Activated naive CD4-positive, alpha-beta T cell (primary cell): Measurements from ENCODE around the gene GOLPH3L.
"Not testable (repeated sequence)": the region's sequence is repeated elsewhere in the genome, so short reads cannot be mapped to it uniquely, and the experiment has no call there.

Source experiments
- DNase-seq, 4 experiments: peaks; one replicate each; lab custom pipeline; 2025; lab: John Stamatoyannopoulos, UW

GOLPH3L gene

DNA sequence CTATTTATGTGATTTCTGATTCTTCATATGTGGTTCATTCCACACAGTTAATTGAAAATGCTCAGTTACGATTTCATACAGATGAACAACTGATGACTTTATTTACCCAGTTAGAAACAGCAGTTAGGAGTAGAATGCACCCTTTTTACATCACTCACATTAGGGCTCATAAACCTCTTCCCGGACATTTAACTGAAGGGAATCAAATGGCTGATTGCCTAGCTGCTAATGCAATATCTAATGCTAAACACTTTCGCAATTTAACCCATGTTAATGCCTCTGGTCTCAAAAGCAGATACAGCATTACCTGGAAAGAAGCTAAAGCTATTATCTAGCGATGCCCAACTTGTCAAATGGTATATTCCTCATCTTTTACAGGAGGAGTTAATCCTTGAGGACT, 39.9 kb downstream of the GOLPH3L start:
- not testable (repeated sequence) for DNase-seq

DNA sequence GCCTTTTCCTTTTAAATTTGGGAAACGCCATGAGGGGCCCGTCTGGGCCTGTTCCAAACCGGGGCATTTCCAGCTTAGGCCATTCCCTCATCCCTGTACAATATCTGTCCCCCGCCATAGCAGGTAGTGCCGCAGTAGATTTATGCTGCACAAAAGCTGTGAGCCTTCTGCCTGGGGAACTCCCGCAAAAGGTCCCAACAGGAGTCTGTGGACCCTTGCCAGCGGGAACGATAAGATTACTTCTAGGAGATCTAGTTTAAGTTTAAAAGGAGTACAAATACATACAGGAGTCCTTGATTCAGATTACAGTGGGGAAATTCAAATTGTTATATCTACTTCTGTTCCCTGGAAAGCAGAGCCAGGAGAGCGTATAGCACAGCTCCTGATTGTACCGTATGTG, 42.3 kb downstream of the GOLPH3L start:
- not testable (repeated sequence) for DNase-seq

DNA sequence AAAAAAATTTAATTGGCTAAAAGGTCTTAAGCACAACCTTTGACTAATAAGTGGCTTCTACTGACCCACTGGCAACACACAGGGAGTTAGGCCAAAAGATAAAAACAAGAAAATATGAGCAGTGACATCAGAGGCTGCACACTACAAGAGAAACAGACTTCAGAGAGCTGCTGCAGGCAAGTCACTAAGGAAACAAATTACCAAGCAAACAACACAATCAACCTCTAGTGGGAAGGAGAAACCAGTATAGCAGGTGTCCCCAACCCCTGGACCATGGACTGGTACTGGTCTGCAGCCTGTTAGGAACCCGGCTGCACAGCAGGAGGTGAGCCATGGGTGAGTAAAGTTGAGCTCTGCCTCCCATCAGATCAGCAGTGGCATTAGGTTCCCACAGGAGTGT, 46.8 kb downstream of the GOLPH3L start:
- no peak for DNase-seq

DNA sequence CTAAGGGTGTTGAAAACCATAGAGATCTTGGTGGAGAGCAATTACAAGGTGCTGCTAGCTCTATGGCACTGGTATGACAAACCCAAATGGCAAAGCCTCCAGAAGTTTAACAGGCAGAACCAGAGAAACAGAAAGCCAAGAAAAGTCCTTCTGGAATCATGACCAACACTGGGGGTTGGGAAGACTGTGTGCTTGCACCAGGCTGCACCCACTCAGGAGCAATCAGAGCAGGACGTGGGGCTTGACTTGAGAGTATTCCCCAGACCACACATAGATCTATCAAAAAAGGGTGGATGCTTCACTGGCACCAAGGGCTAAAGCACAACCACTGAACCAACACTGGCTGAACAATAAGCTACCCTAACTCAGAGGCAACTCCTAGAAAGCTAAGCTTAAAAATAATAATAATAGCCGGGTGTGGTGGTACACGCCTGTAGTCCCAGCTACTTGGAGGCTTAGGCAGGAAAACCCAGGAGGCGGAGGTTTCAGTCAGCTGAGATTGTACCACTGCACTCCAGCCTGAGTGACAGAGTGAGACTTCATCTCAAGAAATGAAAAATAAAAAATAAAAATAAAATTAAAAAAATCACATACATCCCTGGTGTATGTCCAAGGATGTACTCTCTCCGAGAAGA, 47.4 kb downstream of the GOLPH3L start:
- no peak for DNase-seq

DNA sequence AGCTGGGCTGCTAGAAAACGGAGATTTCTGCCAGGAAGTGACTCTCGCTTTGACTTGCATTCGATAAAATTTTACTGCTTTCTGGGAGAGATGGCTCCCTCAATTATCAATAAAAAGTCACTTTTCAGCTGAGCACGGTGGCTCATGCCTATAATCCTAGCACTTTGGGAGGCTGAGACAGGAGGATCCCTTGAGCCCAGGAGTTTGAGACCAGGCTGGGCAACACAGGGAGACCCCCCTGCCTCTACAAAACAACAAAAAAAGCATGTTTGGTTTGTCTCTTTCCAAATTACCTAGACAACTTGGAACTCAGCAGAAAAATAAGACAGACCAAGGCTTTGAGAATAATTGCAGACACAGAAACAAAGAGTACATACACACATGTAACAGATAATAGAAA, 54.7 kb downstream of the GOLPH3L start:
- DNase-seq, result no peak

DNA sequence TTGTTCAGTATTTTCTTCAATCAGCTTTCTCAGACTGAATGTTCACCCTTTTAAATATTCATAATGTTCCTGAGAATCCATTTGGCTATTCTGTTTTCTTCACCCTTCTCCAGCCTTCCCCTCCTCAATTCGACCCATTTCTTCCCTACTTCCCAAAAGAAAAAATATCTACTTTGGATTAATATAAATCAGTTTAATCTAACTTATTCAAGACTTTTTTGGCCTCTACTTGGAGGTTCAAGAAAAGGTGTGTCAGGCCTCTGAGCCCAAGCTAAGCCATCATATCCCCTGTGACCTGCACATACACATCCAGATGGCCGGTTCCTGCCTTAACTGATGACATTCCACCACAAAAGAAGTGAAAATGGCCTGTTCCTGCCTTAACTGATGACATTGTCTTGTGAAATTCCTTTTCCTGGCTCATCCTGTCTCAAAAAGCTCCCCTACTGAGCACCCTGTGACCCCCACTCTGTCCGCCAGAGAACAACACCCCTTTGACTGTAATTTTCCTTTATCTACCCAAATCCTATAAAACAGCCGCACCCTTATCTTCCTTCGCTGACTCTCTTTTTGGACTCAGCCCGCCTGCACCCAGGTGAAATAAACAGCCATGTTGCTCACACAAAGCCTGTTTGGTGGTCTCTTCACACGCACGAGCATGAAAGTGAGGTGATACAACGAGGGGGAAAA, 55.7 kb downstream of the GOLPH3L start:
- not testable (repeated sequence) for DNase-seq

DNA sequence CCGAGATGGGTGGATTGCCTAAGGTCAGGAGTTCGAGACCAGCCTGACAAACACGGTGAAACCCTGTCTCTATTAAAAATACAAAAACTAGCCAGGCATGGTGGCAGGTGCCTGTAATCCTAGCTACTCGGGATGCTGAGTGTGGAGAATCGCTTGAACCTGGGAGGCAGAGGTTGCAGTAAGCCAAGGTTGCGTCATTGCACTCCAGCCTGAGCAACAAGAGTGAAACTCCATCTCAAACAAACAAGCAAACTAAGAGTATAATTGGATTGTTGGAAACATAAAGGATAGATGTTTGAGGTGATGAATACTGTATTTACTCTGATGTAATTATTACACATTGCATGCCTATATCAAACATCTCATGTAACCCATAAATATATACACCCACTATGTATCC, 58.5 kb downstream of the GOLPH3L start:
- DNase-seq, result not testable (repeated sequence)

DNA sequence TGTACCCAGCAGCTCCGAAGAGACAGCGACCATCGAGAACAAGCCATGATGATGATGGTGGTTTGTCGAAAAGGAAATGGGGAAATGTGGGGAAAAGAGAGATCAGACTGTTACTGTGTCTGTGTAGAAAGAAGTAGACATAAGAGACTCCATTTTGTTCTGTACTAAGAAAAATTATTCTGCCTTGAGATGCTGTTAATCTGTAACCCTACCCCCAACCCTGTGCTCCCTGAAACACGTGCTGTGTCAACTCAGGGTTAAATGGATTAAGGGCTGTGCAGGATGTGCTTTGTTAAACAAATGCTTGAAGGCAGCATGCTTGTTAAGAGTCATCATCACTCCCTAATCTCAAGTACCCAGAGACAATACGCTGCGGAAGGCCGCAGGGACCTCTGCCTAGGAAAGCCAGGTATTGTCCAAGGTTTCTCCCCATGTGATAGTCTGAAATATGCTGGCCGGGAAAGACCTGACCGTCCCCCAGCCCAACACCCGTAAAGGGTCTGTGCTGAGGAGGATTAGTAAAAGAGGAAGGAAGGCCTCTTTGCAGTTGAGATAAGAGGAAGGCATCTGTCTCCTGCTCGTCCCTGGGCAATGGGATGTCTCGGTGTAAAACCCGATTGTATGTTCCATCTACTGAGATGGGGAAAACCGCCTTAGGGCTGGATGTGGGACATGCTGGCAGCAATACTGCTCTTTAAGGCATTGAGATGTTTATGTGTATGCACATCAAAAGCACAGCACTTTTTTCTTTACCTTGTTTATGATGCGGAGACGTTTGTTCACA, 61.9 kb downstream of the GOLPH3L start:
- DNase-seq, result not testable (repeated sequence)

DNA sequence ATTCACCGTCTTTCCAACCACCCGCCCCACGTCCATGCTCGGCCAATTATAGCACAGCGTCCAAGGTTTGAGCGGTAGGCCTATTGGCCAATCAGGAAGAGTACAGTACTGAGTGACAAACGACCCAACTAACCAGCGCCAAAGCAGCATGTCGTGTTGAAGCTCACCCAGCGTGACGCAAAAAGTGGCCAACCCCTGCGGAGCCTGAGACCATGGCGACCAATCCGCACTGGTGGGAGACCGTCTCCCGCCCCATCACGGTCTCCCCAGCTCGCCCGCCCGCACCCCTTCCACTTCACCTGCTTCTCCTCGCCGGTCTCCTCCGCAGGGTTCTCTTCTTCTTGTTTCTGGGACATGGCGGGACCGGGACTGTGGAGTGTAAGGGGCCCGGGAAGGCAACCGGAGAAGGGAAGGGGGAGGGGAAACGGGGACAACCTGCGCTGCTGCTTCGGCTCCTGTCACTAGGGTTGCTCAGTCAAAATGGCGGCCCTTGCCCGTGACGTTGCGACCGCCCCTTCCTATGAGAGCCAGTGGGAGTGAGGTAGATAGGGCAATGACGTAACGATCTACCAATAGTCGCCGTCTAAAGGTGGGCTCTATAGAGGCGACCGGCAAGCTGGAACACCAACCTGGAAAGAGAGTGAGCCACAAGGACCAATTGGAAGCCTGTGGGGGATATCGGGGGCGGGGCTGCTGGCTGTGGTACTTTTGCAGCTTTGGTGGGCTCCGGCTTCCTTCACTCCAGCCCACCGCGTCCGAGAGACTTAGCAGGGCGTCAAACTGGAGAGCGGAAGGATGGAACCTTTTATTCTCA, 67.6 kb downstream of the GOLPH3L start, which contains the start of gene ENSA:
Gene ENSA (minus strand): TSS at position 498 of the 814 bp plus-strand sequence. CDS start 142 bp downstream, at position 356.
- peak; percentile 81 to 91 (median 88) for DNase-seq

DNA sequence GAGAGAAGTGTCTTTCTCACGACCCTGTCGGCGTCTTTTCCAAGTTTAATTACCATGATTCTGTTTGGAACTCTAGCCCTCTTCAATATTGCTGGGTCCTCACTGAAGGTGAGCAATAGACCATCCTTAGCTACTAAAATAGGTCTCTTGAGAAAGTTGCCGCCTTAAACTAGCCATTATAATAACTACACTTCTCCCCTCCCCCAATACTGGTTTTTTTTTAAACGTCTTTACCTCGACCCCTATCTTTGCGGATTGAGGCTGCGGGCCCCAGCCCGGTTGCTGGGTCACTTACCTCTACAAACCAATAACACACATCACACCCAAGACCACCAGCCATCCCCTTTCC, 68.2 kb downstream of the GOLPH3L start:
- DNase-seq, result no peak

DNA sequence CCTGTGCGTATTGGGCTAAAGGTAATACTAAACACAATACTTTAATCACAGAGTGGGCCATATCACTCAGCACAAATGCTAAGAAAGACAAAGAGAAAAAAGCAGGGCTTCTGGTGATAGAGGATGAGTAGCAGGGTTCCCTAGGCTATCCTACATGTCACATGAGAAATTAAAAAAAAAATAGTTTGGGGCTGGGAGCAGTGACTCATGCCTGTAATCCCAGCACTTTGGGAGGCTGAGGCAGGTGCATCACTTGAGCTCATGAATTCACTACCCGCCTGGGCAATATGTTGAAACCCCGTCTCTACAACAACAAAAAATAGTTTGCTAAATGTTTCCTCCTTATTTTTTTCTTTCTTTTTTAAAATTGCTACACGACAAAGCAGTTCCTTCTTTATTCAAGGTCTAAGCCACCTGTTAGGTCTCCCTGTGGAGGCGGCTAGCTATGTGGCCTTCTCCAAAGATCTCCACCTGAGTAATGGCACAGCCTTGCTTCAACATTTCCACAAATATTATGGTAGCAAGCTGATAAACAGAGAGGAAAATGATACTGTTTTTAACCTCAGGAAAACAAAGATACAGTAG, 69.0 kb downstream of the GOLPH3L start:
- no peak for DNase-seq

DNA sequence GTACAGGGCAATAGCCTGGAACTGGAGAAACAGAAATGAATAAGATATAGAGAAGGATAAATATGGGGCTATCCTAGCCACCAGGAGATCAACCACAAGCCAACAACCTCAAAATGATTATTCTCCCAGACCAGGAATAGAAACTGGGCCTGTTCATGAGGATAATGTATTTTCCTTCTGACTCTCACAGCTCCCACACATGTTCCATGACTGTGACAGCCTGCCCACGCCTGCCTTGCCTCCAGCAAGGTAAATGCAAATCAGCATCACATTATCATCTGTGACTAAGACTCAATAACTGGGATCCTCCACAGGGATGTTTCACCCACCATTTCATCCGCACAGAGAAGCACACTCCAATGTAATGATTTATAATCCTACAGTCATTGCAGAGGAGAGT, 70.8 kb downstream of the GOLPH3L start:
- DNase-seq, result no peak

DNA sequence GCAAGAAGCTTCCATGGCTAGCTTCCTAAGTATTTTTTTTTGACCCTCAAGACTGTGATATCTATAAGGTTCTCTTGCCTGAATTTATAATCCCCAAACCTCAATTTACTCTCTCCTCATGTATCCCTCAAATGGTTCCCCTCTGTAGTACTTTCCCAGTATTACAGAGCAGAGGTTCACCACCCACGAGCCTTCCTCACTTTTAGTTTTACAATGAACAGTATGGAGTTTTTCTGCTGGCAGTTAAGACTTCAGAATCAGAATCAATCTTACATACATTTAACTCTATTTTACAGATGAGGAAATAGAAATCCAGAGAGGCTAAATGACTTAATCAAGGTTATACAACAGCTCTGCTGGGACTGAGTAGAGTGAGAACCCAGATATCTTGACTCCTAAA, 72.4 kb downstream of the GOLPH3L start:
- DNase-seq, result not testable (repeated sequence)

DNA sequence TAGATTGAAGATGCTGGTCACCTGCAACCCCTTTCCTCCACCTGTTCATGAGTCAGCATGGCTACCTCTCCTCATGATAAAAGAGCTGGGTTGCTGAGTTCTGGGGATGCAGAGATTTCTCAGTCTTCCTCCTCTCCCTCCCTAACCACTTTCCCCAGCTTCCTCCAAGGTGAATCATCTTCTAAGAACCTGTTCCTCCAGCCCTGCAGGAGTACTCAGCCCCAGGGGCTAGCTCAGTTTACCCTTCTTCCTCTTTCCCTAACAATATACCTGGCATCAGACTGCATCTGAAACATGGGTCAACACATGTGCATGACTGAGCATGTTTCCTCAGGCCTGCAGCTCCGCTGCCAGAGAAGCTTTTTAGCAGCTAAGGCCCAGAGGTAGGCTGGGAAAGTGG, 72.8 kb downstream of the GOLPH3L start:
- not testable (repeated sequence) for DNase-seq

DNA sequence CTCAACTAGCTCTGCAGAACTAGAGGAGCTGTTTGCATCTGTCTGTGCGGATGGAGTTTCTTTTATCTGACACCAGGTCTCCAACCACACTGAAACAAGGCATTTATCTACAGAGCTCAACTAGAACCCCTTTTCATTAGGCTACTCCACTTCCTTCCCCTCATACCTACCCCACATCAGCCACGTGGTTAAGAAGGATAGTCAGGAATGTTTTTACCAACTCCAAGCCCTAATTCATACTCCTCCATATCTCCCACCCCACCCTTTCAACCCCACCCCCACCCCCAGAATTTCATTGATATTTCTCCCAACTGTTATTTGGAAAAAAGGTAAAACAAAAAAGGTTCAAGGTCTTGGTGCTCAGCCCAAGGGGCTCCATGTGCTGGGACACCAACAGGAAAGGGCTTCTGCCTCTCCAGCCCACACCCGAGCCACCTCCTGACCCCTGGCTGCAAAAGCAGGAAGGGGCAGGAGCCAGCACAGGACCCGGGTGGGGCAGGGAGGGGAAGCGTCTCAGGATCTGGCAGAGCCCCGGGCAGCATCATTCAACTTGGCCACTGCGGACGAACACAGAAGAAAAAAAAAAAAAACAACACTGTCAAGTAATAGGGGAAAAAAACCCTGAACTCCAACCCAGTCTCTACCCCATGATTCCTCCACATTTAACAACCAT, 74.5 kb downstream of the GOLPH3L start:
- no peak for DNase-seq

DNA sequence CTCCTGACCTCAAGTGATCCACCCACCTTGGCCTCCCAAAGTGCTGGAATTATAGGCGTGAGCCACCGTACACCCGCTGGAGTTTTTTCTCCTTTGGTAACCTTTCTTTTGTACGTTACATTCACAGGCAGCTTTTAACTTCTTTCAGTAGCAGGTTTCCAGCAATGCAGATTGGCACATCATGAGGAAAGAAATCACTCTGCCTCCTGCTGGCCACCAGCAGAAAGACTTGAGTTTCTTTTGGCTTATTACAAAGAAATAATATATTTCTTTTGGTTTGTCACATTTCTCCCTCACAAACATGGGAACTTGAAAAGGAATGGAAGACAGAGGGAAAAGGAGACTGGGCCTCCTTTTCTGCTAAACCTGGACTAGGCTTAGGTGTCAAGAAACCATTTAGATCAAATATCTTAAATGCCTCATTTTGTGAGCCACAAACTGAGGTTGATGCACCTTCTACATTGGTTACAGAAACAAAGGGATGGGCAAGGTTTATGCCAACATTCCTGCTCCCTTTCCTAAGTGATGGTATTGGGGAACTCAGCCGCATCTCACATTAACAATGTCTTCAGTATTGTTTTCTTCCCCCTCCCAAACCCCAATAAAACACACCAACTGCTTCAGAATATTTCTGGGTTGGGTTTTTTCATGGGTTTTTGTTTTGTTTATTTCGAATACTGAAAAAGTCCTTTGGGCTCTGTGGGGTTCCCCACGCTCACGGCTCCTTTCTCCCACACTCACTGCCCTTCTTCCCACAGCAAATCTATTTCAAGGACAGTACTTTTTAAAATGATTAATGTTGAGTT, 75.3 kb downstream of the GOLPH3L start:
- DNase-seq, result peak in 2 of 4 experiments; percentile 10 to 44

DNA sequence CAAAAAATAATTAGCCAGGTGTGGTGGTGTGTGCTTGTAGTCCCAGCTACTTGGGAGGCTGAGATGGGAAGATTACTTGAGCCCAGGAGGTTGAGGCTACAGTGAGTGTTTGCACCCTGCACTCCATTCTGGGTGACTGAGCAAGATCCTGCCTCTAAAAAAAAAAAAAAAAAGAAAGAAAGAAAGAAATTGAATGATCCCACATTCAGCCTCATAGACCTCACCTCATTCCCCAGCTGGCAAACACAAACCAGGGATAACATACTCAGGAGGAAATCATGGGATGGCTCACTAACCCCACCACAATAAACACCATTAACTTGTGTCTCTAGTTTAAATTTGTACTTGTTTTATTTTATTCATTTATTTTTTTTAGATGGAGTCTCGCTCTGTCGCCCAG, 76.0 kb downstream of the GOLPH3L start:
- no peak for DNase-seq

DNA sequence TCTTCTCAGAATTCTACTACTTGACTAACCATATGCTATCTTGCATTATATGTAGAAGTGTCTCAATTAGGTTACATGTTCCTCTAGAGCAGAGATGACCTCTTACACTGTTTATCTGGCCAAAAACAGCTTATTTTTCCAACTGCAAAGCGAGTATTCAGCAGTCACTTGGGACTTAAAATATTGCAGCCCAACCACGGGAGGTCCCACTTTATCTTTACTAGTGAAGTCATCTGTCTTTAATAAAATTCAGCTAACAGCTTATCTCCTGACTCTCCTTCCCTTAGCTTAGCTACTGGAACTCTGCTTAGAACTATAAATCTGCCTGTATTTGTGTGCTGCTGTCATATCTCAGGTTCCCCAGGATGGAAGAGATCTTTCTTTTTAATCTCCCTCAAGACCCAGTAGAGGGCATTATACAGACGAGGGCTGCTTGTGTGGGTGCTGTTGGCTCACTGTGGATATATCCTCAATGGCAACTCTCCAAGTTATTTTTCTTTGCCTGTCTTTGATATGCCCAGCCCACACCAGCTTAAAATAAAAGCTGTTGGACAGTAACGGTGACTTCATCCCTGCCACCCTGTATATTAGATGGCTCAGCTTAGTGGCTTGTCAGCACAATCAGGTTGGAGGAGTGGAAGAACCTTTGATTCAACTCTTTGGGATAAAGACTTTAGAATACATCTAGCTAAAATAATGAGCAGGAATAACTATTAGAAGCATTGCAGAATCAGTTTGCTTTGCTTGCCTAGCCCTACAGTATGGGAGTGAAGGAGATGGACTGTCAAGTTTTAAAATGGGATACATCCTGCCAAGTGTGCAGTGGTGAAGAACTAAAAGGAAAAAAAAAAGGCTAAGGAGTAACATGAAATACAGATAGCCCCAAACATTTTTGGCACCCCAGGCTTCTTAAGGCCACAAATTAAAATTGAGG, 77.1 kb downstream of the GOLPH3L start:
- DNase-seq, result no peak
